ENCODE results near the gene HBG2. TPM values are rescaled to one million over a fixed set of nuclear protein-coding genes. Genes with fewer than 3 reads are reported as not detected.
"Not testable (repeated sequence)": the region's sequence is repeated elsewhere in the genome, so short reads cannot be mapped to it uniquely, and the experiment has no call there.

HBG2 gene
- total RNA-seq (2014; rRNA removed; shearing (Covaris generic)): not detected in 2 replicates

- DNase-seq (ENCODE audit: low read depth): not testable (repeated sequence)
These were observed at the start of gene HBG2 for GRCh38 chr11:5254646-5255413. Gene HBG2, minus strand, starts transcription at chr11:5254781. Its CDS starts 53 bp downstream, at chr11:5254728.

- no peak for DNase-seq (ENCODE audit: low read depth)
These were observed 49.5 kb upstream of the HBG2 start for GRCh38 chr11:5304046-5304445.

- no peak for DNase-seq (ENCODE audit: low read depth)
These were observed 49.0 kb upstream of the HBG2 start for GRCh38 chr11:5303626-5304025.

- no peak for DNase-seq (ENCODE audit: low read depth)
These were observed 47.3 kb upstream of the HBG2 start, which contains the start of gene OR51B4 for GRCh38 chr11:5301846-5302245. Gene OR51B4, minus strand, starts transcription at chr11:5301946. Its CDS starts 0 bp downstream, at chr11:5301946.

GRCh38 chr11:5300251-5300650 is 45.7 kb upstream of the HBG2 start:
- DNase-seq (ENCODE audit: low read depth): no peak

- no peak for DNase-seq (ENCODE audit: low read depth)
These were observed 43.9 kb upstream of the HBG2 start for GRCh38 chr11:5298451-5298850.

GRCh38 chr11:5297721-5298323 is 43.2 kb upstream of the HBG2 start:
- DNase-seq (ENCODE audit: low read depth): no peak

- not testable (repeated sequence) for DNase-seq (ENCODE audit: low read depth)
These were observed 39.9 kb upstream of the HBG2 start for GRCh38 chr11:5294342-5294995.

GRCh38 chr11:5293028-5293427 is 38.4 kb upstream of the HBG2 start:
- no peak for DNase-seq (ENCODE audit: low read depth)

GRCh38 chr11:5291207-5291838 is 36.7 kb upstream of the HBG2 start:
- peak; percentile 18 for DNase-seq (ENCODE audit: low read depth)

- no peak for DNase-seq (ENCODE audit: low read depth)
These were observed 35.5 kb upstream of the HBG2 start for GRCh38 chr11:5290106-5290505.

- DNase-seq (ENCODE audit: low read depth): no peak
These were observed 35.1 kb upstream of the HBG2 start for GRCh38 chr11:5289696-5290095.

- DNase-seq (ENCODE audit: low read depth): no peak
These were observed 34.4 kb upstream of the HBG2 start for GRCh38 chr11:5288906-5289550.

GRCh38 chr11:5288108-5288905 is 33.7 kb upstream of the HBG2 start:
- peak; percentile 9 for DNase-seq (ENCODE audit: low read depth)

- no peak for DNase-seq (ENCODE audit: low read depth)
These were observed 32.3 kb upstream of the HBG2 start for GRCh38 chr11:5286901-5287300.

- no peak for DNase-seq (ENCODE audit: low read depth)
These were observed 31.8 kb upstream of the HBG2 start for GRCh38 chr11:5286351-5286750.

- DNase-seq (ENCODE audit: low read depth): no peak
These were observed 31.2 kb upstream of the HBG2 start for GRCh38 chr11:5285703-5286340.

- DNase-seq (ENCODE audit: low read depth): no peak
These were observed 30.1 kb upstream of the HBG2 start for GRCh38 chr11:5284637-5285036.

GRCh38 chr11:5283882-5284281 is 29.3 kb upstream of the HBG2 start:
- DNase-seq (ENCODE audit: low read depth): no peak

- DNase-seq (ENCODE audit: low read depth): no peak
These were observed 28.5 kb upstream of the HBG2 start for GRCh38 chr11:5283086-5283485.
